Measurements from ENCODE around the gene GFOD2.
"Not testable (repeated sequence)": the region's sequence is repeated elsewhere in the genome, so short reads cannot be mapped to it uniquely, and the experiment has no call there.

The GFOD2 gene, protein sequence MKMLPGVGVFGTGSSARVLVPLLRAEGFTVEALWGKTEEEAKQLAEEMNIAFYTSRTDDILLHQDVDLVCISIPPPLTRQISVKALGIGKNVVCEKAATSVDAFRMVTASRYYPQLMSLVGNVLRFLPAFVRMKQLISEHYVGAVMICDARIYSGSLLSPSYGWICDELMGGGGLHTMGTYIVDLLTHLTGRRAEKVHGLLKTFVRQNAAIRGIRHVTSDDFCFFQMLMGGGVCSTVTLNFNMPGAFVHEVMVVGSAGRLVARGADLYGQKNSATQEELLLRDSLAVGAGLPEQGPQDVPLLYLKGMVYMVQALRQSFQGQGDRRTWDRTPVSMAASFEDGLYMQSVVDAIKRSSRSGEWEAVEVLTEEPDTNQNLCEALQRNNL

DNA sequence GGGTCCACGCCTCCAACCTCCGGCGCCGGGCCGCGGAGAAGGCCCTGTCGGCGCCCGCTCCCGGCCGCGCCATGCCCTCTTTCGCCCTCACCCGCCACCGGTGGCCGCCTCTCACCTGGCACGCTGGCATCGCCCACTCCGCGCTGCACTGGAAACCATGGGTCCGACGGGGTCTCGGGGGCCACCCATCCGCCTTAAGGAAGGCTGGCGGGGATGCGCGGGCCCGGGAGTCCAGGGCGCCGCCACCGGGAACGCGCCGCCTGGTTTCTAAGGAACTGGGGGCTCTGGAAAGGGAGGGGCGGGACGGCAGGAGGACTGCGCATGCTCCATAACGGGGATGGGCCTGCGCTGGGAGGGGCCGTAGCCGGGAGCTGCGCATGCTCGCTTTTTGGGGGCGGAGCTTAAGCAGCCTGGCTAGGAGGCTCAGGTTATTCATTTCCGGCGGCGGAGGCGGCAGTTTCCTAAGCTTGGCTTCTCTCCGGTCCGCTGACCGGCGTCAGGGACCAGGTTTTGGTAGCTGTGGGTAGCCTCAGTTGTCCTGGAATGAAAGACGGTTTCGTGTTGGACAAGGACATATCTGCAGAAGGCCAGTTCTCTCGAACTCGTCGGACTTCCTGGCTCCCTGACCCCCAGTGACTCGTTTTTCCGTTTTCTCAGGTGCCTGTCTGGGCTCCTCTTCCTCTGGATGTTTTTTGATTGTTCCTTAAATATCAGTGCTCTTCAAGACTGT is at the start of gene GFOD2:
Gene GFOD2, minus strand, starts transcription at position 269 of the 730 bp plus-strand sequence. CDS start 33,601 bp downstream, outside the sequence.
- DNase-seq, result peak; percentile 97

DNA sequence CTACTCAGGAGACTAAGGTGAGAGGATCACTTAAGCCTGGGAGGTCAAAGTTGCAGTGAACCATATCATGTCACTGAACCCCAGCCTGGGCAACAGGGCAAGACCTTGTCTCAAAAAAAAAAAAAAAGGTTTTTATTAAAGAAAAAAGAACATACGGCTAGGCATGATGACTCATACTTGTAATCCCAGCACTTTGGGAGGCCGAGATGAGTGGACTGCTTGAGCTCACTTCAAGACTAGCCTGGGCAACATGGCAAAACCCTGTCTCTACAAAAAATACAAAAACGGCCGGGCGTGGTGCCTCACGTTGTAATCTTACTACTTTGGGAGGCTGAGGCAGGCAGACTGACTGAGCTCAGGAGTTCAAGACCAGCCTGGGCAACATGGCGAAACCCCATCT is 48.8 kb upstream of the GFOD2 start:
- no peak for DNase-seq

DNA sequence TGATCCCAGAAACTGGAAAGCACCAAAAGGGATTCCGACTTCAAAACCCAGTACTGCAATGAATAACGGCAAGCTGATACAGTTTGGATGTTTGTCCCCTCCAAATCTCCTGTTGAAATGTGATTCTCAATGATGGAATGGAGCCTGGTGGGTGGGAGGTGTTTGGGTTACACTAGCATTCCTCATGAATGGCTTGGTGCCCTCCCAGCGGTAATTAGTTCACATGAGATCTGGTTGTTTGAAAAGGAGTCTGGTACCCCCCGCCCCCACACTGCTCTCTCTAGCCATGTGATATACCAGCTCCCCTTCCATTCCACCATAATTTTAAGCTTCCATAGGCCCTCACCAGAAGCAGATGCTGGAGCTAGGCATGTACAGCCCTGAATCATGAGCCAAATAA is 47.2 kb upstream of the GFOD2 start:
- DNase-seq, result no peak

DNA sequence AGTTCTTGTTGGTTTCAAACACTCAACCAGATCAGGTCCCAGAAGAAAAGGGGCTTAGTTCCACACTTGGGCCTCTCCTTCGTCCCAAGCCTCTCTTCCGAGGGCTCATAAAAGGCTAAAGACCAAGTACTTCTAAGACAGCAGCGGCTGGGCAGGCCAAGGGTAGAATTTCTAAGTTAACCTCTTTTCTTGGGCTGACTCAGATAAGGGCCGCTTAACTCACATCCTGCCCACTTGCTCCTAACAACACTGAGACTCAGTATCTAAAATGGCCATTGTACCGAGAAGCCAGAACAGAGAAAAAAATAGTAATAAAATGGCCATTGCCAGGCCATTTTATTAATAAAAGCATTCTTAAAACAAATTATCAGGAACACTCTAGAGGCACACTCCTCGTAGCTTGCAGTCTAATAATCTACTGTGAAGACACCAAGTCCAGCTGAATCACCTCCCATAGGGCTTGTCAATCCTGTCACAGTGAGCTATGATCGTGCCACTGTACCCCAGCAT is 45.1 kb upstream of the GFOD2 start:
- DNase-seq, result no peak

DNA sequence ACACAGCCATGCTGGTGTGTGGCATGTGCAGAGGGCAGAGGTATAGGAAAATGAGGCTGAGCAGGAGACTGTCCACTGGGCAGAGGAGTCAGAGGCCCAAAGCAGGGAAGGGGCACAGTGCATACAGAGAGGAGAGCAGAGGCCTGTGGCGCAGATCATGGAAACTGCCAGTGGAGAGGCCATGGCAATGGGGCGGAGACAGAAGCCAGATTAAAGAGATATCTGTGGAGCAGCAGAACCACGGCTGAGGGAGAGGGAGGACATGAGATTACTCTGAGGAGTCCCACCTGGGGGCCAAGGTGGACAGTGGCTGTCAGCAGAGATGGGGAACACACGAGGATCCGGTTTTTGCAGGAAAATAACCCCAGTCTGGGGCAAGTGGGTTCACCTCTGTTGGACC is 44.0 kb upstream of the GFOD2 start:
- DNase-seq, result no peak

DNA sequence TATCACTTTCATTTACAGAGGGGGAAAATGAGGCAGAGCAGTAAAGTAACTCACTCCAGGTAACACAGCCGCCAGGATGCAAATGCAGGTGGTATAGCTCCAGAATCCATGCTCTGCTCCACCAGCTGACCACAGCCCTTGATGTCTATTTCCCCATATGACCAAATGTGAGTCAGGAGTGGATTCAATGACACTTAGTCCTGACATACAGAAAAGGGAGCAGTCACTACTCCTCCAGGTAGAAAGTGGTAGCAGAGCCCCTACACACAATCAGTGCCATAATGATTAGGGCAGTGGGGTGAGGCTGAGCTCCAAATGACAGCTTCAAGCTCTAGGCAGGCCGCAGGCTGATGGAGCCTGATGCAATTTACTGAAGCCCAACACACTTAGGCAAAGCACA is 43.3 kb upstream of the GFOD2 start:
- DNase-seq, result no peak

DNA sequence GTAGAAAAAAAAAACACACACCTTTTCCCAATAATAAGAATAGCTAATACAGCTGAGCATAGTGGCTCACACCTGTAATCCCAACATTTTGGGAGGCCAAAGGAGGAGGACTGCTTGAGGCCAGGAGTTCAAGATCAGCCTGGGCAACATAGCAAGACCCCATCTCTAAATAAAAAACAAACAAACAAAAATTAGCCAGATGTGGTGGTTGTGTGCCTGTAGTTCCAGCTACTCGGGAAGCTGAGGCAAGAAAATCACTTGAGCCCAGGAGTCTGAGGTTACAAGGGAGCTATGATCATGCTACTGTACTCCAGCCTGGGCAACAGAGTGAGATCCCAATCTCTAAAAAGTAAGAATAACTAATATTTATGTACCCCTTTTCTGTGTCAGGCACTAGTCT is 42.8 kb upstream of the GFOD2 start:
- no peak for DNase-seq

DNA sequence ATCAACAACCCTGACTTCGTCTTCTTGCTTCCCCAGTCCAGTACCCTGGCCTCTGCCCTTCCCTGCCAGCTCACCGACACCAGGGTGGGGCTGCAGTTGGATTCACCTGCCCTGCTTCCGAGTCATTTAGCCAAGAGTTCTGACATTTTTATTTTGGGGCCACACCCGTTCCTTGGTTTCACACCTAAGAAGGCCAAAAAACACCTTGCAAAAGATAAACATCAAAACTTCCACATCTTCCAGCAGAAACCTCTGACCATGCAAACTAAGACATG is 41.8 kb upstream of the GFOD2 start:
- DNase-seq, result no peak

DNA sequence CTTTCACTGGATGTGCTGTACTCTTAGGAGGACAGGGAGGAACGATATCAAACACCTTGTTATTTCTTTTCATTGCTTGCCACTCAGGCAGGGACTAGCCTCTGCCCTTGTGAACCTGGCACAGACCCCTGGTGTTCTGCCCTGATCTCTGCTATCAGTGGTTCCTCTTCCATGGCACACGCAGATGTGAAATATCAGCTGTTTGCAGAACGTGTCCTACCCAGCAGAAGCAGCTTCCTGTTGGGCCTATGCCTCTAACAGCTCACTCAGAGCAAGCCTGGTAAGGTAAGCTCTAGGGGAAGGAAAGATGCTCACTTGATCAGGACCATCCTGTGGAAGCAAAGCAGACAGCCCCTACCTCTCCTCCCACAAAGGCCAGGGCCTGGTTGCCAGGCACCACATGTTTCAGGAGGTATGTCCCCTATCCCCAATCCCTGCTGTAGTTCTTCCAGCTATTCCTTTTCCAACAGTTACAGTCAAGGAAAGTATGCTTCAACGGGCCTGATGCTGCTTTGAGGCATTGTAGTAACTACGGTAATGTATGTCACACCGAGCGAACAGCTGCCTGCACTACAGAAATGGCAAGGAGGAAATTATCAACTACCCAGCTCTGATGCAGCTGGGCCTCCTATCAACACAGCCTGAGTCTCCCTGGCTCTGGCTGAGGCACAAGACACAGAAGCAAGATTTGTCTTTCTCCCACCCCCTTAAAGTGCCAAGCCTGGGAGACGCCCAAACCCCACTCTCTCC is 41.3 kb upstream of the GFOD2 start:
- no peak for DNase-seq

DNA sequence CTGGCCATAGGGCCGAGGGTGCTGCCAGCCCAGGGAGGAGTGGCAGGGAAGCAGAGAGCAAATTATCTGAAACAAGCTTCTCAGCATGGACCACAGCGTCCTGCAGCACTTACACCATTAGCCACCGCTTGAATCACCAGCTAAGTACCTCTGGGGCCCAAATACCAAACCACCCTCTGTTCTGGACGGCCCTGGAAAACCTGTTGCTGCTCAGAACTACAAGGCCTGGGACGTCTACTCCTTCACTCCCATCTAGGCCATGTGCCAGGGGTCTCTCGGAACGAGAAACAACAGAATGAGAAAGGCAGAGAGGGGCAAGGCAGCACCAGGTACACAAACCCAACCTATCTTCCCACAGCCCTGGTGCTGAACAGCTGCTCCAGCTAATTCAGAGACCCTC is 39.9 kb upstream of the GFOD2 start:
- DNase-seq, result no peak

DNA sequence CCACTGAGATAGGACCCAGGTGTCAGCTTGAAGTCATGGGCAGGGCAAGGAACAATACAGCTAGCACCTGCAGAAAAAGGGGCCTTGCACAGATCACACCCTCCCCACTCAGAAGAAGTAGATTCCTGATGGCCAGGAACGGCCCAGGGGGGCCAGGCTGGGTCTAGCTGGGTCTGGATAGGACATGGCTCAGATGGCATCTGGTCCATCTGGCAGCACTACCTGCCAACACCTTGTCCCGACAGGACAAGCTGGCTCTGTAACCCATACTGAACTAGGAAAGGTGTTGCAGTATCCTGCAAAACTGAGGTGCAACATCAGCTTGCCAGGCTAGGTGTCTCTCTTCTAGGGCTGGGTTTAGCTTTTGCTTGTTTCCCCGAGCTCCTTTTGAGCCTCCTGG is 38.9 kb upstream of the GFOD2 start:
- DNase-seq, result no peak

DNA sequence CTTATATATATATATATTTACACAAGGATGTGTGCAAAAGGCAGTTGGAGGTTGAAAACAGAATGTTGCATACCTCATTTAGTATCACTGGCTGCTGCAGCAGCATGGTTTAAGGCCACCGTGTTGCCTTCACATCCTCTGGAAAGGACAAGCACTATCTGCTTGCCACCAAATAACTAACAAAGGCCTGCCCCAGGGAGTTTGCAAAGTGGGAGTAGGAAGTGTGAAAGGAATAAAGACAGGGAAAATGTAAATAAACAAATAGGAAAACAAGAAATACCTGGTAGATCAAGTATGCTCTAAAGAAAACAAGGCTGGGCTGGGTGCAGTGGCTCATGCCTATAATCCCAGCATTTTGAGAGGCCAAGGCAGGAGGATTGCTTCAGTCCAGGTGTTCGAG is 33.5 kb upstream of the GFOD2 start:
- DNase-seq, result no peak

DNA sequence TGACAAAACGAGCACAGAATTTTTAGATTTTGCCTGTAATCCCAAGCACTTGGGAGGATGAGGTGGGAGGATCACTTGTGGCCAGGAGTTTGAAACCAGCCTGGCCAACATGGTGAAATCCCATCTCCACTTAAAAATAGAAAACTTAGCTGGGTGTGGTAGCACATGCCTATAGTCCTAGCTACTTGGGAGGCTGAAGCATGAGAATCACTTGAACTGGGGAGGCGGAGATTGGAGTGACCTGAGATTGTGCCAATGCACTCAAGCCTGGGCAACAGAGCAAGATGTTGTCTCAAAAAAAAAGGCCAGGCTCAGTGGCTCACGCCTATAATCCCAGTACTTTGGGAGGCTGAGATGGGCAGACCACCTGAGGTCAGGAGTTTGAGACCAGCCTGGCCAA is 32.2 kb upstream of the GFOD2 start:
- not testable (repeated sequence) for DNase-seq

DNA sequence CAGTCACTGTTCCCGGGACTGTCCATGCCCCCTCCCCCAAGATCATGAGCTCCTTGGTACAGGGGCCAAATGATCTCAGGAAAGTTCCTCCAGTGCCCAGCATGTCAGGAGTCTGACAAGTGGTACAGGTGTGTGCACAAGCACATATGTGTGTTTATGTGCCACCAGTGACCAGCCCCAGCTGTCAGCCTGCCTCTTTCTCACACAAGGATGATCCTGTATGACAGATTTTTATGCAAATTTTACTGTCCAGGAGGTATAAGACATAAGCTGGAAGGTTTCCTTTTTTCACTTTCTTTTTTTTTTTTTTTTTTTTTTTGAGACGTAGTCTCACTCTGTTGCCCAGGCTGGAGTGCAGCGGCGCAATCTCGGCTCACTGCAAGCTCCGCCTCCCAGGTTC is 31.4 kb upstream of the GFOD2 start:
- DNase-seq, result no peak

DNA sequence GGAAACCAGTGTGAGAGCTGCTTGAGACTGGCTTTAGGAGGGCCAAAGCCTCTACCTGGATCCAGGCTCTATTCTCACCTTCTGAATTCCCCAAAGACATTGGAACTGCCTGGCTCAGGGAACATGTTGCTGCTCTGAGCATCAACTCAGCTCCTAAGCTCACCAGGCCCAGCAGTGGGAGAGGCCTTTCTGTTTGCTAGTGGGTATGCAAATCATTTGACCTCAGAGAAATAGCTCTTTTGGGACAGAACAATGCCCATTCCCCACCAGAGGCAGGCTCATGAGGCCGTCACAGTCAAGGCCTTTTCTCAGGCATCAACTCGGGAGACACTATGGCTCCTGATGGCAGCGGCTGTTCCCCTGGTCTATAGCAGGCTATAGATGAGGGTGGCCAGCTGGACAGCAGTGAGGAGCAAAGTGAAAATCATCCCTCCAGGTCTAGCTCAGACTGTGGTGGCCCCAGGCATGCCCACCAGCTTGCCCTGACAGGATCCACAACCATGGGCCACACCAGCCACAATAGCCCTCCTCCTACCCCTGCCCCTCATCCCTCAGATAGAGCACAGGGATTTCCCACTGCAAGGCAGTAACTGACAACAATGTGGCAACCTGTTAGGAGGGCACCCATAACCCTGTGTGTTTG is 30.4 kb upstream of the GFOD2 start:
- DNase-seq, result no peak

DNA sequence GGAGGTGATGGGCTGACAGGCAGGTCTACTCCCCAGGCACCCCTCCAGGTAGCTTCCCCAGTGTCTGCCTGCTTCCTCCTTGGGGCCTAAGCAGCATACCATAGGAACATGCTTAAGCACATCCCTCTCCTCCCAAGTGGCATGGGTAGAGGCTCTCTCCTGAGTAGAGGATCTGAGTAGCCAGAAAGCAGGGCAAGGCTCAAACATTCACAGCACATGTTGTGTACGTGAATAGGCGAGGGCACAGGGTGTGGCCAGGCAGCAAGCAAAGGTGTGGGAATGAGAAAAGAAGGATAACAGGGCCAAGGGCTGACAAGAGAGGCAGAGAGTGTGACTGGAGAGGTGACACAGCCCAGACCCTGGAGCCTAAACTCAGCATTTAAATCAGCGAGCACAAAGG is 29.7 kb upstream of the GFOD2 start:
- DNase-seq, result no peak

DNA sequence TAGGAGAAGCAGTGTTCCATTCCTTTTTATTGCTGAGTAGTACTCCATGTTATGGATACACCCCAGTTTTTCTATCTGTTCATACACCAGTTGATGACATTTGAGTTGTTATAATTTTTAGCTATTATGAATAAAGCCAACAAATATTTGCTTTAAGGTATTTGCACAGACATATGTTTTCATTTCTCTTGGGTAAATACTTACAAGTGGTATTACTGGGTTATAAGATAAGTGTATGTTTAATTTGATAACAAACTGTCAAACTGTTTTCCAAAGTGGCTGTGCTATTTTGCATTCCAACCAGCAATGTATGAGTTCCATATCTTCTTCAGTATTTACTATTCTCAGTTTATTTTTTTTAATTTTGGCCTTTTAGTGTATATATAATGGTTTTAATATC is 27.7 kb upstream of the GFOD2 start:
- DNase-seq, result no peak

DNA sequence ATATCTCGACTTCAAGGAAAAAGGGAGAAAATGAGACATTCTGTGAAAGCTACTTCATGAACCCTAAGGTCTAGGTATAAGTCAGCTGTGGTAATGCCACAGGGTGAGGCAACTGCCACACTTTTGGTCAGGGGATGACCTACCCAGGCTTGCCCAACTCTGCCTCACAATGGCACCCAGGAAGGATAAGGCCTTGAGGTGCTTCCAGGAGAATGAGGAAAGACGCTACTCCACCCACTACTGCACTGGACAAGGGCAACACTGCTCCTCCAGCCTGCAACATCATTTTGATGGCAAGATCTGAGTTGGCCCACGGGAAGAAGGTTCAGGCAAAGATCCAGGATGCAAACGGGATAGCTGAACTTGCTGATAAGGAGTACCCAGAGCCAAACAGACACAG is 22.0 kb upstream of the GFOD2 start:
- DNase-seq, result no peak

DNA sequence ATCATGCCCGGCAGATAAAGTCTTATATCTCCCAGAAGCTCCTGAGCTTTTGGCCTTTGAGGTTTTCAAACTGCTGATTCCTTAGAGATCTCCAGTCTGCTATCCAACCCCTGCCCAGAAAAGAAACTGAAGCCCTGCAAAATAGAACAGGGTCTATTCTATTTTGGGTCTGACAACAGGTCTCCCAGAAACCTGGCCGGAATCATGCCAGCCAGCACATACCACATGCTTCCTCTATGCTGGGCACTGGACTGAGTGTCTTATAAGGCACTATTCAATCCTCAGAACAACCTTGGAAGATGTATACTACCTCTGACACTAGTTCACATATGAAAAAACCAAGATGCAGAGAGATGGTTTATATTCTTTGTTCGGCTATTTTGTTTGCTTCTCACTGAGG is 21.3 kb upstream of the GFOD2 start:
- no peak for DNase-seq

DNA sequence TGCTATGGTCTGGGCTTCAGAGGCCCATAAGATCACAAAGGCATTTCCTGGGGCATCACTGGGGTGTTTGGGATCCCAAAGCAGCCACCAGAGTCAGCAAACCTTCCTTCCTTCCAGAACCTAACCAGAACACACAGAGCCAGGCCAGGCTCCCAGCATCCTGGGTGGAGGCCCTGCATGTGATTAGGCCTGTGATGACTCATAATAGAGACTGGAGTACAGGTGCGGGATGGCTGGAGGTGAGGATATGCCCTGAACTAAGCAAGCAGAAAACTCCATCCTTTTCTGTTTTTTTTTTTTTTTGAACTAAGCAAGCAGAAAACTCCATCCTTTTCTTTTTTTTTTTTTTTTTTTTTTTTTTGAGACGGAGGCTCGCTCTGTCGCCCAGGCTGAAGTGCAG is 17.7 kb upstream of the GFOD2 start:
- DNase-seq, result no peak

DNA sequence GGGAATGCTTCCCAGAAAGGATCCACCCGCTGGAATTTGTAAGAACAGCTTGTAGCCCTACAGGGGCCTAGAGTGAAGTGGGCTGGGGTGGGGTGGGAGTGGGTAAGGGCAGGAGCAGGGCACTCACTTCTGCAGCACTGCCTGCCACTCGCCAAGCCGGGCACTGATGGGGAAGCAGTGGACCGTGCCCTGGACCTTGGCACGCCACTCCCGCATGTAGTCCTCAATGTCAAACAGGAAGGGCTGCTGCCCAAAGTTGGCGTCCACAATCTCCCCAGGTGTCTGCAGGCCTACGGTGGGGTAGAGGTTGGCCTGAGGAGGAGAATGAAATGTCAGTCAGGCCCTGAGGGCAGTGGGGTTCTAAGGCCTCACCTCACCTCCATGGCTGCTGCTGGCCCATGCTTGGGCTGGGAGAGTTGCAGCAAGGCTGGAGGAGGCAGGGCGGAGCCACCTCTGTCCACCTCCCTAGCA is 15.7 kb upstream of the GFOD2 start:
- no peak for DNase-seq

DNA sequence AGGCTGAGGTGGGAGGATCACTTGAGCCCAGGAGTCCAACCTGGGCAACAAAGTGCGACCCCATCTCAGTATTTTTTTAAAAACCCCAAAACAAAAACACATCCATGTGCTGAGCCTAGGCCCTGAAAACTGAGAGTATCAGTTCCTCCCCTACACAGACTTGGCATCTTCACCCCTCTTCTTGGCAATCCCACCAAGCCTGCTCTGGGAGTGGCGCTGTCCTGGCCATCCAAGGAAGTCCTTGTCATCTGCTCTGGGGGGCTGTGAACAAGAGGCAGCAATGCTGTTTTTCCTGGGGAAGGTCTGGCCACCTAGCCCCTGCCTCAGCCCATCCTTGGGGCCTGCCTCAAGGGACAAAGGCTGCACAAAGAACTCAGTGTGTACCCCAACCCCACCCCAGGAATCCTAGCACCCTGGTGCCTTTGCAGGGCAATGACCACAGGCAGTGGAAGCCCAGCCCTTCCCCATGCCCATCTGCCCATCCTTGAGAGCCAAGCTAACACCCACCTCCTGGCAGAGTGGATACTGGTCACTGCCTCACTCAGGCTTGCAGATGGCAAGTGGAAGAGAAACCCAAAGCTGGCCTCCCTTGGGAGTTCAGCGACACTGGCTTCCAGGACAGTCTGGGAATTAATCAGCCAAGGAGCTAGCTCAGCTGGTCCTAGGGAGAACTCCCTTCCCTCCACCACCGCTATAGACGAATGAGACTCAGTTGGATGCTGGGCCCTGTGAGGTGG is 14.8 kb upstream of the GFOD2 start:
- no peak for DNase-seq

DNA sequence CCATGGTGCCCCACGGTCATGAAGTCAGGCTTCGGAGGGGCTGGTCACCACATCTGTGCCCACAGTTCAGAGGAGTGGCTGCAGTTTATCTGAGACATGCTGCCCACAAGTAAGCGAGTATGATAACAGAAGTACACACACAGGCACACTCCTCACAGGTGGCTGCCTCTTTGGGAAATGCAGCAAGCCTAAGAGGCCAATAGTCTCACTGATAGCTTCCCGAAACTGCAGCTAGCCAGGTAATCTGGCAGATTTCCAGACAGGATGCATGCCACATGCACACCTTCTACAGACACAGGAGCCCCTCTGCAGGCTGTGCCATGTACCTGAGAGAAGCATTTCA is 12.6 kb upstream of the GFOD2 start:
- no peak for DNase-seq

Data from right hindlimb (tissue), 1 donor.